GM23338 (cell line): ENCODE measurements around the gene ZYG11B. TPM values are rescaled to one million over a fixed set of nuclear protein-coding genes. Genes with fewer than 3 reads are reported as not detected.

Source experiments
- ATAC-seq: fragments of 200-7000 bp; cut with Tn5 transposase; 3 replicates; pipeline ENCODE4 v1.9.1; 2020
- DNase-seq: peaks from one replicate; pipeline ENCODE4 v3.0.0-alpha.2; 2015; ENCODE audit warnings: low spot score
- H2AFZ ChIP-seq: fragments of 200-600 bp; sonication (generic); 2 replicates; pipeline ENCODE4 v1.8.0; 2016; ENCODE audit warnings: antibody characterized with exemption, mild to moderate bottlenecking, moderate library complexity
- H3F3A ChIP-seq: fragments of 200-600 bp; sonication (generic); replicated peaks from 2 replicates; pipeline ENCODE4 v1.8.0; 2017; ENCODE audit warnings: antibody characterized with exemption, mixed run types, low read depth
- H3K27ac ChIP-seq: fragments of 200-600 bp; sonication (generic); 2 replicates; pipeline ENCODE4 v1.6.1; 2016; ENCODE audit warnings: low read depth
- H3K27me3 ChIP-seq: fragments of 200-600 bp; sonication (generic); 2 replicates; pipeline ENCODE4 v1.8.0; 2016; ENCODE audit warnings: mild to moderate bottlenecking, mixed run types, moderate library complexity; ENCODE audit not compliant: insufficient read depth
- H3K36me3 ChIP-seq: fragments of 200-600 bp; sonication (generic); 2 replicates; pipeline ENCODE4 v1.8.0; 2016; ENCODE audit warnings: mild to moderate bottlenecking; ENCODE audit not compliant: insufficient read depth
- H3K4me1 ChIP-seq: fragments of 200-600 bp; sonication (generic); 2 replicates; pipeline ENCODE4 v1.8.0; 2016; ENCODE audit warnings: mild to moderate bottlenecking, moderate library complexity; ENCODE audit not compliant: insufficient read depth
- H3K4me2 ChIP-seq: fragments of 200-600 bp; sonication (generic); 2 replicates; pipeline ENCODE4 v1.7.1; 2017; ENCODE audit warnings: mixed run types
- H3K4me3 ChIP-seq: fragments of 200-600 bp; sonication (generic); 2 replicates; pipeline ENCODE4 v1.6.1; 2016; ENCODE audit warnings: mixed run types
- H3K79me2 ChIP-seq: fragments of 200-600 bp; sonication (generic); replicated peaks from 2 replicates; pipeline ENCODE4 v1.8.0; 2017; ENCODE audit warnings: mild to moderate bottlenecking; ENCODE audit not compliant: insufficient read depth
- H3K9me2 ChIP-seq: fragments of 200-600 bp; sonication (generic); 2 replicates; pipeline ENCODE4 v1.8.0; 2017; ENCODE audit not compliant: insufficient read depth
- H4K20me1 ChIP-seq: fragments of 200-600 bp; sonication (generic); replicated peaks from 2 replicates; pipeline ENCODE4 v1.8.0; 2017; ENCODE audit warnings: mild to moderate bottlenecking; ENCODE audit not compliant: insufficient read depth
- H3K27ac Mint-ChIP-seq: 2 replicates; pipeline ENCODE4 v1.8.0; 2020; ENCODE audit warnings: inconsistent platforms, mild to moderate bottlenecking, moderate library complexity, mixed read lengths
- H3K27me3 Mint-ChIP-seq: 3 replicates; pipeline ENCODE4 v1.8.0; 2022; ENCODE audit warnings: low read depth, mild to moderate bottlenecking, moderate library complexity, mixed read lengths, inconsistent platforms; ENCODE audit not compliant: insufficient read depth, poor library complexity
- H3K36me3 Mint-ChIP-seq: 3 replicates; pipeline ENCODE4 v1.8.0; 2021; ENCODE audit warnings: low read depth, mild to moderate bottlenecking, inconsistent platforms, moderate library complexity, mixed read lengths
- H3K4me1 Mint-ChIP-seq: 3 replicates; pipeline ENCODE4 v1.8.0; 2020; ENCODE audit warnings: mild to moderate bottlenecking, inconsistent platforms, mixed read lengths
- H3K4me3 Mint-ChIP-seq: 3 replicates; pipeline ENCODE4 v1.8.0; 2021; ENCODE audit warnings: moderate library complexity, mild to moderate bottlenecking, inconsistent platforms, mixed read lengths
- H3K9me3 Mint-ChIP-seq: 3 replicates; pipeline ENCODE4 v1.8.0; 2020; ENCODE audit warnings: moderate library complexity, mild to moderate bottlenecking, inconsistent platforms, mixed read lengths
- CREB1 ChIP-seq: fragments of 250-450 bp; sonication (Bioruptor Pico); IDR thresholded peaks from 2 replicates; pipeline ENCODE4 v1.5.0; 2020; ENCODE audit warnings: low read depth, mild to moderate bottlenecking, moderate library complexity
- EZH2 ChIP-seq: fragments of 200-600 bp; sonication (generic); IDR thresholded peaks from one replicate; pipeline ENCODE4 v1.8.0; 2017; ENCODE audit warnings: antibody characterized with exemption, mild to moderate bottlenecking, low read depth; ENCODE audit not compliant: unreplicated experiment
- EZH2phosphoT487 ChIP-seq: fragments of 200-600 bp; sonication (generic); IDR thresholded peaks from one replicate; pipeline ENCODE4 v1.8.1; 2018; ENCODE audit warnings: antibody characterized with exemption; ENCODE audit not compliant: unreplicated experiment
- JUNB ChIP-seq: IDR thresholded peaks from one replicate; pipeline ENCODE4 v1.6.1; 2016; ENCODE audit warnings: antibody characterized with exemption; ENCODE audit not compliant: unreplicated experiment
- NANOG ChIP-seq: IDR thresholded peaks from 2 replicates; pipeline ENCODE4 v1.6.1; 2016; ENCODE audit warnings: antibody characterized with exemption, borderline replicate concordance
- POLR2AphosphoS5 ChIP-seq: IDR thresholded peaks from 2 replicates; pipeline ENCODE4 v1.6.1; 2016; ENCODE audit warnings: antibody characterized with exemption, low read depth
- STAT1 ChIP-seq: IDR thresholded peaks from one replicate; pipeline ENCODE4 v1.6.1; 2016; ENCODE audit warnings: antibody characterized with exemption; ENCODE audit not compliant: unreplicated experiment
- ZNF114 ChIP-seq: fragments of 250-450 bp; sonication (Bioruptor Pico); IDR thresholded peaks from 2 replicates; pipeline ENCODE4 v1.5.0; 2020; ENCODE audit warnings: mild to moderate bottlenecking, moderate library complexity
- ZNF331 ChIP-seq: fragments of 250-450 bp; sonication (Bioruptor Pico); IDR thresholded peaks from 2 replicates; pipeline ENCODE4 v1.5.0; 2020; ENCODE audit warnings: low read depth, mild to moderate bottlenecking, moderate library complexity
- polyA plus RNA-seq: library from polyadenylated mRNA; unstranded; fragments of >200 nt; fragmentation: Nextera tagmentation; extraction: Ambion mirVana; gene quantifications from 2 replicates; pipeline ENCODE4 v1.2.1, GENCODE V29; 2016
- total RNA-seq: library from RNA; depleted of rRNA; stranded (reverse); fragments of >200 nt; shearing (Covaris generic); gene quantifications from 2 replicates; pipeline ENCODE4 v1.2.3, GENCODE V29; 2014
- TF ChIP-seq, protein P1 (sequence below): IDR thresholded peaks from one replicate; pipeline ENCODE4 v1.6.1; 2018; ENCODE audit warnings: antibody characterized with exemption; ENCODE audit not compliant: unreplicated experiment
- TF ChIP-seq, protein P2 (sequence below): IDR thresholded peaks from 2 replicates; pipeline ENCODE4 v1.6.1; 2016; ENCODE audit warnings: antibody characterized with exemption
- TF ChIP-seq, protein P3 (sequence below): fragments of 250-450 bp; sonication (Bioruptor Pico); IDR thresholded peaks from 2 replicates; pipeline ENCODE4 v1.5.0; 2020; ENCODE audit warnings: mild to moderate bottlenecking, moderate library complexity
- TF ChIP-seq, protein P4 (sequence below), 2 experiments: fragments of 200-600 bp in 1 of 2; sonication (generic) in 1 of 2; conservative IDR thresholded peaks; 2 replicates each; pipeline versions ENCODE4 v1.5.1 to v1.6.1; 2016 to 2017; ENCODE audit warnings: antibody characterized with exemption in 2 of 2, low read depth in 2 of 2, mild to moderate bottlenecking in 2 of 2, moderate library complexity in 1 of 2

ZYG11B gene
- total and polyA plus RNA-seq, 2 experiments from 2014 or later = 7.8 to 42.3 TPM

DNA sequence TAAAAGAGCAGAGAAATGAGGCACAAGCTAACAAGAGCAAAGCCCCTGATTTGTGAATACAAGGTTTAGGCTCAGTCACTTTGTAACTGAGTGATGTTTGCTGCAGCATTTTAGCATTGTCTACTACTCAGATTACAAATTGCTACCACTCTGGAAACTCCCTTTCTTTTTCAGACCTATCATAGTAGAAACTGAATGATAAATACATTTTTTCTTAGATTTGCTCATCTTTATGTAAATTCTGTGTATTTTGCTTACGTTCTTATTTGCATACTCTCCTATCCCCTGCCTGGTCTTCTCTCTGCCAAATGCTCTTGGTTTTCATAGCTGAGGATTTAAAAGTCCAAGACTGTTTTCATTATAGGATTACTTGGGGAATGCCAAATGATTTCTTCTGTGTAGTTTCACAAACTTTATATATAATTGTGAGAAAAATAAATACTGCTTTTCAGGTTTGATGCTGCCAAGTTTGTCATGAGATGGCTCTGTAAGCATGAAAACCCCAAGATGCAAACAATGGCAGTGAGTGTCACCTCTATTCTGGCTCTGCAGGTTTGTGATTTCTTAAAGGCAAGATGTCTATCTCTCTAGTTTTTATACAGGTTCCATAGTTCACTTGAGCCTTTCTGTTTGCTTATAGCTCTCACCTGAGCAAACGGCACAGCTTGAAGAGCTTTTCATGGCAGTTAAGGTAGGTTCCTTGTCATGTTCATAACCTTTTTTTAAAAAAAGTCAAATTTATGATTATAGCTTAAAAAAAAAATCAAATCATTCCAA, 141.0 kb downstream of the ZYG11B start:
- peaks cover 13% of the 10 kb centered on the region; the same call in 2 of the 3 replicates for H3K9me3 Mint-ChIP-seq
- DNase-seq = no peak
- H3K4me3 Mint-ChIP-seq = no peak overlapping the region
- Histone ChIP-seq H4K20me1 (no peaks in the 10 kb centered on the region), H3K4me3 (no peak overlapping the region), H3K4me1 (no peaks in the 10 kb centered on the region), H3K9me2 (no peaks in the 10 kb centered on the region), H3K4me2 (no peak overlapping the region), H3K79me2 (no peaks in the 10 kb centered on the region), H3K27me3 (no peaks in the 10 kb centered on the region), H3K36me3 (no peaks in the 10 kb centered on the region), H2AFZ (no peak overlapping the region), H3F3A (no peaks in the 10 kb centered on the region), H3K27ac (no peak overlapping the region)
- no peaks in the 10 kb centered on the region for H3K27me3 Mint-ChIP-seq
- TF ChIP-seq CREB1 (CRISPR knock-in tag) (no peak), ZNF331 (CRISPR knock-in tag) (no peak), NANOG (no peak), EZH2phosphoT487 (no peak), STAT1 (no peak), EZH2 (no peak), JUNB (no peak), POLR2AphosphoS5 (no peak), ZNF114 (CRISPR knock-in tag) (no peak)
- TF ChIP-seq, protein P1, sequence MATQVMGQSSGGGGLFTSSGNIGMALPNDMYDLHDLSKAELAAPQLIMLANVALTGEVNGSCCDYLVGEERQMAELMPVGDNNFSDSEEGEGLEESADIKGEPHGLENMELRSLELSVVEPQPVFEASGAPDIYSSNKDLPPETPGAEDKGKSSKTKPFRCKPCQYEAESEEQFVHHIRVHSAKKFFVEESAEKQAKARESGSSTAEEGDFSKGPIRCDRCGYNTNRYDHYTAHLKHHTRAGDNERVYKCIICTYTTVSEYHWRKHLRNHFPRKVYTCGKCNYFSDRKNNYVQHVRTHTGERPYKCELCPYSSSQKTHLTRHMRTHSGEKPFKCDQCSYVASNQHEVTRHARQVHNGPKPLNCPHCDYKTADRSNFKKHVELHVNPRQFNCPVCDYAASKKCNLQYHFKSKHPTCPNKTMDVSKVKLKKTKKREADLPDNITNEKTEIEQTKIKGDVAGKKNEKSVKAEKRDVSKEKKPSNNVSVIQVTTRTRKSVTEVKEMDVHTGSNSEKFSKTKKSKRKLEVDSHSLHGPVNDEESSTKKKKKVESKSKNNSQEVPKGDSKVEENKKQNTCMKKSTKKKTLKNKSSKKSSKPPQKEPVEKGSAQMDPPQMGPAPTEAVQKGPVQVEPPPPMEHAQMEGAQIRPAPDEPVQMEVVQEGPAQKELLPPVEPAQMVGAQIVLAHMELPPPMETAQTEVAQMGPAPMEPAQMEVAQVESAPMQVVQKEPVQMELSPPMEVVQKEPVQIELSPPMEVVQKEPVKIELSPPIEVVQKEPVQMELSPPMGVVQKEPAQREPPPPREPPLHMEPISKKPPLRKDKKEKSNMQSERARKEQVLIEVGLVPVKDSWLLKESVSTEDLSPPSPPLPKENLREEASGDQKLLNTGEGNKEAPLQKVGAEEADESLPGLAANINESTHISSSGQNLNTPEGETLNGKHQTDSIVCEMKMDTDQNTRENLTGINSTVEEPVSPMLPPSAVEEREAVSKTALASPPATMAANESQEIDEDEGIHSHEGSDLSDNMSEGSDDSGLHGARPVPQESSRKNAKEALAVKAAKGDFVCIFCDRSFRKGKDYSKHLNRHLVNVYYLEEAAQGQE = no peak
- TF ChIP-seq, protein P2, sequence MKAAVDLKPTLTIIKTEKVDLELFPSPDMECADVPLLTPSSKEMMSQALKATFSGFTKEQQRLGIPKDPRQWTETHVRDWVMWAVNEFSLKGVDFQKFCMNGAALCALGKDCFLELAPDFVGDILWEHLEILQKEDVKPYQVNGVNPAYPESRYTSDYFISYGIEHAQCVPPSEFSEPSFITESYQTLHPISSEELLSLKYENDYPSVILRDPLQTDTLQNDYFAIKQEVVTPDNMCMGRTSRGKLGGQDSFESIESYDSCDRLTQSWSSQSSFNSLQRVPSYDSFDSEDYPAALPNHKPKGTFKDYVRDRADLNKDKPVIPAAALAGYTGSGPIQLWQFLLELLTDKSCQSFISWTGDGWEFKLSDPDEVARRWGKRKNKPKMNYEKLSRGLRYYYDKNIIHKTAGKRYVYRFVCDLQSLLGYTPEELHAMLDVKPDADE = no peak
- TF ChIP-seq, protein P3, sequence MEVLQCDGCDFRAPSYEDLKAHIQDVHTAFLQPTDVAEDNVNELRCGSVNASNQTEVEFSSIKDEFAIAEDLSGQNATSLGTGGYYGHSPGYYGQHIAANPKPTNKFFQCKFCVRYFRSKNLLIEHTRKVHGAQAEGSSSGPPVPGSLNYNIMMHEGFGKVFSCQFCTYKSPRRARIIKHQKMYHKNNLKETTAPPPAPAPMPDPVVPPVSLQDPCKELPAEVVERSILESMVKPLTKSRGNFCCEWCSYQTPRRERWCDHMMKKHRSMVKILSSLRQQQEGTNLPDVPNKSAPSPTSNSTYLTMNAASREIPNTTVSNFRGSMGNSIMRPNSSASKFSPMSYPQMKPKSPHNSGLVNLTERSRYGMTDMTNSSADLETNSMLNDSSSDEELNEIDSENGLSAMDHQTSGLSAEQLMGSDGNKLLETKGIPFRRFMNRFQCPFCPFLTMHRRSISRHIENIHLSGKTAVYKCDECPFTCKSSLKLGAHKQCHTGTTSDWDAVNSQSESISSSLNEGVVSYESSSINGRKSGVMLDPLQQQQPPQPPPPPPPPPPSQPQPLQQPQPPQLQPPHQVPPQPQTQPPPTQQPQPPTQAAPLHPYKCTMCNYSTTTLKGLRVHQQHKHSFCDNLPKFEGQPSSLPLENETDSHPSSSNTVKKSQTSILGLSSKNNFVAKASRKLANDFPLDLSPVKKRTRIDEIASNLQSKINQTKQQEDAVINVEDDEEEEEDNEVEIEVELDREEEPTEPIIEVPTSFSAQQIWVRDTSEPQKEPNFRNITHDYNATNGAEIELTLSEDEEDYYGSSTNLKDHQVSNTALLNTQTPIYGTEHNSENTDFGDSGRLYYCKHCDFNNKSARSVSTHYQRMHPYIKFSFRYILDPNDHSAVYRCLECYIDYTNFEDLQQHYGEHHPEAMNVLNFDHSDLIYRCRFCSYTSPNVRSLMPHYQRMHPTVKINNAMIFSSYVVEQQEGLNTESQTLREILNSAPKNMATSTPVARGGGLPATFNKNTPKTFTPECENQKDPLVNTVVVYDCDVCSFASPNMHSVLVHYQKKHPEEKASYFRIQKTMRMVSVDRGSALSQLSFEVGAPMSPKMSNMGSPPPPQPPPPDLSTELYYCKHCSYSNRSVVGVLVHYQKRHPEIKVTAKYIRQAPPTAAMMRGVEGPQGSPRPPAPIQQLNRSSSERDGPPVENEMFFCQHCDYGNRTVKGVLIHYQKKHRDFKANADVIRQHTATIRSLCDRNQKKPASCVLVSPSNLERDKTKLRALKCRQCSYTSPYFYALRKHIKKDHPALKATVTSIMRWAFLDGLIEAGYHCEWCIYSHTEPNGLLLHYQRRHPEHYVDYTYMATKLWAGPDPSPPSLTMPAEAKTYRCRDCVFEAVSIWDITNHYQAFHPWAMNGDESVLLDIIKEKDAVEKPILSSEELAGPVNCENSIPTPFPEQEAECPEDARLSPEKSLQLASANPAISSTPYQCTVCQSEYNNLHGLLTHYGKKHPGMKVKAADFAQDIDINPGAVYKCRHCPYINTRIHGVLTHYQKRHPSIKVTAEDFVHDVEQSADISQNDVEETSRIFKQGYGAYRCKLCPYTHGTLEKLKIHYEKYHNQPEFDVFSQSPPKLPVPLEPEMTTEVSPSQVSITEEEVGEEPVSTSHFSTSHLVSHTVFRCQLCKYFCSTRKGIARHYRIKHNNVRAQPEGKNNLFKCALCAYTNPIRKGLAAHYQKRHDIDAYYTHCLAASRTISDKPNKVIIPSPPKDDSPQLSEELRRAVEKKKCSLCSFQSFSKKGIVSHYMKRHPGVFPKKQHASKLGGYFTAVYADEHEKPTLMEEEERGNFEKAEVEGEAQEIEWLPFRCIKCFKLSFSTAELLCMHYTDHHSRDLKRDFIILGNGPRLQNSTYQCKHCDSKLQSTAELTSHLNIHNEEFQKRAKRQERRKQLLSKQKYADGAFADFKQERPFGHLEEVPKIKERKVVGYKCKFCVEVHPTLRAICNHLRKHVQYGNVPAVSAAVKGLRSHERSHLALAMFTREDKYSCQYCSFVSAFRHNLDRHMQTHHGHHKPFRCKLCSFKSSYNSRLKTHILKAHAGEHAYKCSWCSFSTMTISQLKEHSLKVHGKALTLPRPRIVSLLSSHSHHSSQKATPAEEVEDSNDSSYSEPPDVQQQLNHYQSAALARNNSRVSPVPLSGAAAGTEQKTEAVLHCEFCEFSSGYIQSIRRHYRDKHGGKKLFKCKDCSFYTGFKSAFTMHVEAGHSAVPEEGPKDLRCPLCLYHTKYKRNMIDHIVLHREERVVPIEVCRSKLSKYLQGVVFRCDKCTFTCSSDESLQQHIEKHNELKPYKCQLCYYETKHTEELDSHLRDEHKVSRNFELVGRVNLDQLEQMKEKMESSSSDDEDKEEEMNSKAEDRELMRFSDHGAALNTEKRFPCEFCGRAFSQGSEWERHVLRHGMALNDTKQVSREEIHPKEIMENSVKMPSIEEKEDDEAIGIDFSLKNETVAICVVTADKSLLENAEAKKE (CRISPR knock-in tag) = no peak
- TF ChIP-seq, protein P4, sequence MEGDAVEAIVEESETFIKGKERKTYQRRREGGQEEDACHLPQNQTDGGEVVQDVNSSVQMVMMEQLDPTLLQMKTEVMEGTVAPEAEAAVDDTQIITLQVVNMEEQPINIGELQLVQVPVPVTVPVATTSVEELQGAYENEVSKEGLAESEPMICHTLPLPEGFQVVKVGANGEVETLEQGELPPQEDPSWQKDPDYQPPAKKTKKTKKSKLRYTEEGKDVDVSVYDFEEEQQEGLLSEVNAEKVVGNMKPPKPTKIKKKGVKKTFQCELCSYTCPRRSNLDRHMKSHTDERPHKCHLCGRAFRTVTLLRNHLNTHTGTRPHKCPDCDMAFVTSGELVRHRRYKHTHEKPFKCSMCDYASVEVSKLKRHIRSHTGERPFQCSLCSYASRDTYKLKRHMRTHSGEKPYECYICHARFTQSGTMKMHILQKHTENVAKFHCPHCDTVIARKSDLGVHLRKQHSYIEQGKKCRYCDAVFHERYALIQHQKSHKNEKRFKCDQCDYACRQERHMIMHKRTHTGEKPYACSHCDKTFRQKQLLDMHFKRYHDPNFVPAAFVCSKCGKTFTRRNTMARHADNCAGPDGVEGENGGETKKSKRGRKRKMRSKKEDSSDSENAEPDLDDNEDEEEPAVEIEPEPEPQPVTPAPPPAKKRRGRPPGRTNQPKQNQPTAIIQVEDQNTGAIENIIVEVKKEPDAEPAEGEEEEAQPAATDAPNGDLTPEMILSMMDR (conservative IDR thresholded peaks at IDR 0.05; ENCODE audit: low read depth in 2 of 2) = no peak
- no peak for ATAC-seq
- H3K36me3 Mint-ChIP-seq = peaks cover 18% of the 10 kb centered on the region
- no peak overlapping the region for H3K27ac Mint-ChIP-seq
- H3K4me1 Mint-ChIP-seq = peaks cover 4% of the 10 kb centered on the region; the same call in 2 of the 3 replicates
